Measurements from ENCODE around the gene JPH3.

The JPH3 gene

DNA sequence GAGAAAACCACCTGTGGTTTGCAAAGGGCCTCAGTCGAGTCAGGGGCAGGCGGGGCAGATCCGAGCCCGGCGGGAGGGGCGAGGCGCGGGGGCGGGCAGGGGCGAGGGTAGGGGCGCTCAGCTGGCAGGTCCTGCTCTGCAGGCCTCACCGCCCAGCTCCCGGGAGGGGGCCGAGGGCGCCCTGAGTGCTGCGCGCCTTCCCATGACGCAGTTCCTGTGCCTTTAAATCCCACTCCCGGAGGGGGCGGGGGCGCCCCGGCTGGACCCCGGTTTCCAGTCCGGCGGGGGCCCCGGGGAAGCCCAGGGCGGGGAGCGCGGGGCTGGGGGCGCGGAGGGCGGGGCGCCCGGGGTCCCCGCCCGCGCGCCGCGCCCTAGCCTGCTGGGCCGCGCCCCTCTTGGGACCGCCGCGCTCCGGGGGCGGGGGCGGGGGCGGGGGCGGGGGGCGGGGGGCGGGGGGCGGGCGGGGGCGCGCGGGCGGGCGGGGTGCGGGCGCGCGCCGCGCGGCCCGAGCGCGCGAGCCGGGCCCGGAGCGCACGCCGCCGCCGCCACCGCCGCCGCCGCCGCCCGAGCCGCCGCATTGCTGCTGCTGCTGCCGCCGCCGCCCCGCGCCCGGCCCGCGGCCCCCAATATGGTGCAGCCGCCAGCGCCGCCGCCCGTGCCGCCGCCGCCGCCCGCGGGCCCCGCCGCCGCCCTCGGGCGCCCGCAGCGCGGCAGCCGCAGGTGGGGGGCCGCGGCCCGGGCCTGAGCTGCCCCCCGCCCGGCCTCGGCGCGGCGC is at the start of gene JPH3:
TSS of gene JPH3 (plus strand) at position 508 of the 775 bp plus-strand sequence. CDS start 639 bp downstream, outside the sequence.
- DNase-seq: peak; percentile 55

DNA sequence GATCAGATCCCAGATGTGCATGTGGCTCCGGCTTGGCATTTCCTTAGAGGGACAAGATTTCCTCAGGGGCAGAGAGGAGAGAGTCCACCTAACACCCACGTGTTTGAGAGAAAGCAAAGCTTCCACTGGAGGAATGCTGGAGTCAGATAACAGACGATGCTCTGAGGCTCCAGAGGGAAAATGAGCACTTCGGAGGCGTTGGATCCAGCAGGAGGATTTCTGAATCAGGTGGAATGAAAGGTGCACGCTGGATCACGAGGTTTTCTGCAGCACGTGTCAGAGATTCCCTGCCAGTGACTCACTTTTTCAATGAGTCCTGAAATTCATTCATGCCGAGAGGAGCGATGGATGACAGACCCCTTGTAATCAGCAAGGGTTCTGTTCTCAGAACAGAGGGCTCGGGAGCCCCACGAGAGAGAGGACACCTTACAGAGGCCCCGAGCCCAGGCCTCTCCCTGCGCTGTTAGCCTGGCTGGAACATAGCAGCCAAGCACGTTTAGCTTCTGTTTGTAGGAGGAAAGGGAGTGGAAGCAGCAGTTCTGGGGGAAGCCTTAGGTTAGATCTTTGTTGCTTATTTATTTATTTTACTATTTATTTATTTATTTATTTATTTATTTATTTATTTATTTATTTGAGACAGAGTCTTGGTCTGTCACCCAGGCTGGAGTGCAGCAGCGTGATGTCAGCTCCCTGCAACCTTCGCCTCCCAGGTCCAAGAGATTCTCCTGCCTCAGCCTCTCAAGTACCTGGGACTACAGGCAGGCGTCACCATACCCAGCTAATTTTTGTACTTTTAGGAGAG is 49.3 kb upstream of the JPH3 start:
- DNase-seq: no peak

DNA sequence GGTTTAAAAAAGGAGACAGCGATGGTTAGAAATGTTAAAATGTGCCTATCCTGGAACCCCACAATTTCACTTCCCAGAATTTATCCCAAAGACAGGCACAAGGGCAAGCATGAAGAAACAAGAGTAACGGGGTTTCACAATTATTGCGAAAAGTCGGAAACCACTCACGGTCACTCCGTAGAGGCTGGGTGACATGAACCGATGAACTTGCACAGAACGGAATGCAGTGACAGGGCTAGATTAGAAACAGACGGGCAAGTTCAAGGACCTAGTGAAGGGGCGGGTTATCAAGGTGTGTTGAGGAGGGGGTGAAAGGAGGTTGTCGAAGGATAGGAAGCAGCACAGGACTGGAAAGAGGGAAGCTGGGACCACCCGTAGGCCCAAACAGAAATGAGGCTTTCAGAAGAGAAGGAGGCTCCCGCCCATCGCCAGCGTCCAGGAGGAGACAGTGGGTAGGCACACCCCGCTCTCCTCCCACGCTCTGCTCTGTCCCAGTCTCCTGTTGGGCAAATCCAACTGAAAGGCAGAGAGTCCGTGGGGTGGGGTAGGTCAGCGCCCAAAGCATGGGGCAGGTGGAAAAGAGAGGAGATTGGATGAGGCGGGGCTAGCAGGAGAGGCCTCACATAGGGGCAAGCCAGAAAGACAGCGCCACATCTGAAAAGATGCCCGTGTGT is 47.4 kb upstream of the JPH3 start:
- no peak for DNase-seq

DNA sequence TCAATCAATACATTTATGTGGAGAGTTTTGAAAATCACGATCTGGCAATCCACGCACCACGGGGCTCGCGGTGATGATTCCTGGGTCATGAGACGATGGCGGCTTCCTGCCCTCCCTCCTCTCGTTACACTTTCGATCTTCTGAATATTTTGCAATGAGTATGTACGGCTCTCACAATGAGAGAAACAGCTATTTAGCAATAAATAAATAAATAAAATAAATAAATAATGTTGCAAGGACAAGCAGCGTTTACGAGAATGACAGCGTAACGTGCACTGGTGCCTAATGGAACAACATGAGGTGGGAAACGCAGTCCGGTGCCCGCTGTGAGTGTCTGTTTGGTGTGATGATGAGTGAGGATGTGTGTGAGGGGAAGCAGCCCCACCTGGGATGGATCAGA is 46.7 kb upstream of the JPH3 start:
- DNase-seq: no peak

DNA sequence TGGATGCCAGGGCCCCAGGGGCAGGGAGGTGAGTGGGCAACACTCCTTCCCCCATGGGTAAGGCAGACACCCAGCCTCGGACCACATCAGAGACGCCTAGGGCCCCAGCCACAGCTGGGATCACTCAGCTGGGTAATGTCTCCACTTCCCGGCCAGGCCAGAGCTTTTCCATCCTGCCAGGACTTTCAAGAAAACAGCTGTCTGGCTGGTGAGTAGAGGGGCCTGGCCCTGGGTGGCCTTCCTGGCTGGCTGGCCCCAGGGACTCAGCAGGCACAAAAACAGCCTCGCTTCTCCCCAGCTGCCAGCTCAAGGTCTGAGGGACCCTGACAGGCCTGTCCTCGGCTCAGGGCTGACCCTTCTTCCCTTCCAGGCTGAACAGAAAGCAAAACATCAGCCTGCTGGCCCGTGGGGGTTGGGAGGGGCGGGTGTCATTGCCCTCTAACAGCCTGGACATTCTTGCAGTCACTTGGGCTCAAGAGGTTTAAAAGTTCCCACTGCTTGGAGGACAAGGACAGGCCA is 45.3 kb upstream of the JPH3 start:
- DNase-seq: no peak

DNA sequence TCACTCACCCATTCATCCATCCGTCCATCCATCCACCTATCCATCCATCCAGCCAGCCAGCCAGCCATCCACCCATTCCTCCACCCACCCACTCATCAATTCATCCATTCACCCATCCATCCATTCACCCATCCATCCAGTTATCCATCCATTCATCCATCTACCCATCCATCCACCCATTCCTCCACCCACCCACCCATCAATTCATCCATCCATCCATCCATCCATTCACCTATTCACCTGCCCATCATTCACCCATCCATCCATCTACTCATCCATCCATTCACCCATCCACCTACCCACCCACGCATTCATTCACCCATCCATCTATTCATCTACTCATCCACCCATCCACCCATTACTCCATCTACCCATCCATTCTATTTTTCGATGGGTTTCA is 43.6 kb upstream of the JPH3 start:
- DNase-seq: no peak

DNA sequence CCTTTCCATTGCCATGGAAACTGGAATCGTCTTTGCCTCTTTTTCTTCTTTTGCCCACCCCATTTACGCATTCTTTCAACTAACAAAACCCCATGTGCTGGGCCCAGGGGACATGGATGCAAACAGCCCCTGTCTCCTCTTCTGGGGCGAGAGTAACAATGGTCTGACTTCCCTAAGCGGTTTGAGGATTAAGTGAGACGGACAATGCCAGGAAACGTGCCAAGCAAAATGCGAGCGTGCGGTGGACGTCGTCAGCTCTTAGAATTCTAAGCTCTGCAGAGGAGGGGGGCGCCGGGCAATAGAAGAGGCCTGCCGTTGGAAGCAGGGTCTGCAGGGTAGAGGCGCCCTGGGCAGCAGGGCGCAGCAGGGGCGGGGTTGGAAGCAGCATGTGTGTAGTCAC is 42.4 kb upstream of the JPH3 start:
- DNase-seq: no peak

DNA sequence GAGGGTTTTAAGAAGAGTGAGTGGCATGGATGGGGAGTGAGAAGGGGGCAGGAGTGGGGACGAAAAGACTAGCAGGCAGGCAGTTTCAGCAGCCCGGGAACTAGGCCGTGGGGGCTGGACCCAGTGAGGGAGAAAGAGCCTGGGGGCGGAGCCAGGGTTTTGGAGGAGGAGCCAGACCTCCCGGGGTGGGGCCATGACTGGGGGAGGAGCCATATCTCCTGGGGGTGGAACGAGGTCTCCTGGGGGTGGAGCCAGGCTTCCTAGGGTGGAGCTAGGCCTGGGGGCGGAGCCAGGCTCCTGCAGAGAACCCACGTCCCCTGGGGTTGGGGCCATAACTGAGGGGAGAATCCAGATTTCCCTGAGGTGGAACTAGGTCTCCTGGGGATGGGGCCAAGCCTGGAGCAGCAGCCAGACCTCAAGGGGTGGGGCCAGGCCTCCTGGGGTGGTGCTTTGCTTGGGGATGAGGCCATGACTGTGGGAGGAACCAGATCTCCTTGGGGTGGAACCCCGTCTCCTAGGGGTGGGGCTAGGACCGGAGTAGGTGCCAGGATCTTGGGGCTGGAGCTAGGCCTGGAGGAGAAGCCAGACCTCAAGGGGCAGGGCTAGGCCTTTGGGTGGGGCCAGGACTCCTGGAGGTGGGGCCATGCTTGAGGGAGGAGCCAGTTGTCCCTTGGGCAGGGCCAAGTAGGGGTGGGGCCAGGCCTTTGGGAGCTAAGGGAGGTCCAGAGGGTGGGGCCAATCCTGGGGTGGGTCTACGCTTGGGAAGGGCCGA is 41.7 kb upstream of the JPH3 start:
- DNase-seq: peak; percentile 14

DNA sequence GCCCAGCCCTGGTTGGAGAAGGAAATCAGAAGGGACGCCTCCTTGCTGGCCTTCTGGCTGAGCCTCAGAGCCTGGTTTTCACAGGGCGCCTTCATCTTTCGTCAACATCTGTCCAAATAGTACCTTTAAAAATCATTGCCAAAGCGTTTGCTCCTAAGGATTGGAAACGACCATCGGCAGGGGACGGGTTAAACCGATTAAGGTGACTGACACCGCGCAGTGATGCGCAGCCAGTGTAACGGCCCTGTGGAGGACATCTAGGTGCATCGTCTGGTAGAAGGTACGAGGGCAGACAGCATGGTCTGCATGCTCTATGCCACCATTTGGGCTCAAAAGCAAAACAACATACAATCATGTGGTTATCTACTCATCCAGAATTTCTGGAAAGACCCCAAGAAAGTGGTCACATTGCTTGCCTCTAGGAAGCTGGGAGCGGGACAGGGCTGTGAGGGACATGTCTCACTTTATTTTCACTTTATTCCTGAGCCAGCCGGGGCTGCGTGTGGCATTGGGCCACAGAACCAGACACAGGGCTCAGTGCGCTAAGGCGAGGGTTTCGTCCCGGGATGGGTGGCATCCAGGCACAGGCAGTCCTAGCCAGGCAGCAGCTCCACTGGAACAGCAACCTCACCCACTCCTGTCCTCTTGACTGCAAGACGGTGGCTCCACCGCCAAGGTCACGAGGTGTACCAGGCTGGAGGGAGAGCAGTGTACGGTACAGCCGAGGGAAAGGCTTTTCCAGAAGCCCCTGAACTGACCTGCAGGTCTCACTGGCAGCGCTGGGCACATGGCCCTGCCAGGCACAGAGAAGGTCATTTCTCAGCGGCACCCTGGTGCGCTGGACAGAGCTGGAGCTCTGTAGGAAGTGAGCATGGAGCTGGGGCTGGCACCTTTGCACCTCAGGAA is 40.9 kb upstream of the JPH3 start:
- no peak for DNase-seq

DNA sequence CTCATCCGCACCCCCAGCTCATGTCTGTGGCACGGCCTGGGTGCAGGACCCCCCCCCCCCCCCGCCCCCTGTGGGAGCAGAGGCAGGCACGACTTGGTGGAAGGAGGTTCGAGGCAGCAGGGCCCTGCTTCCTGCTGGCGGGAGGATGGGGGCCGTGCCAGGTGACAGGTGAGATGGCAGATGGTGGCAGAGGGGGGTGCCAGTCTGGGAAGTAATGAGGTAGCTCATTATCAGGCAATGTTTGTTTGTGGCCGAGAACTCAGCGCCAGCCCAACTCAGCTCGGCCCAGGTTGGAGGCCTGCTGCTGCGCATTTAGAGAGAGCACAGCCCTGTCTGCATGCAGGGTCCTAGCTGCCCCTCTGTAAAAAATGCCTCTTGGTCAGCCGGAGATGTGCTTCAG is 40.1 kb upstream of the JPH3 start:
- peak; percentile 81 for DNase-seq

DNA sequence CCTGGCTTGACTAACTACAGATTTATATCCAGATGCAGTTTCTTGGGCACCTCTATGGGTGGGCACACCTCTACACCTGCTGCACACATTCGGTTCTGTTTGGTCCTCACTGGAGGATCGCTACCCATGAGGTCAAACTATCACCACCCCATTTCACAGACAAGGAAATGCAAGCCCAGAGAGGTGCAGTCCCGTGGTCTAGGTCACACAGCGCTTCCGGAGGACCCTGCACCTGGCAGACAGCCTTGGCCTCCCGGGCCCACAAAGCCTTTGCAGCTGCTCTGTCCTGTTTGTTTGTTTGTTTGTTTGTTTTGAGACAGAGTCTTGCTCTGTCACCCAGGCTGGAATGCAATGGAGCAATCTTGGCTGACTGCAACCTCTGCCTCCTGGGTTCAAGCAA is 39.3 kb upstream of the JPH3 start:
- no peak for DNase-seq

DNA sequence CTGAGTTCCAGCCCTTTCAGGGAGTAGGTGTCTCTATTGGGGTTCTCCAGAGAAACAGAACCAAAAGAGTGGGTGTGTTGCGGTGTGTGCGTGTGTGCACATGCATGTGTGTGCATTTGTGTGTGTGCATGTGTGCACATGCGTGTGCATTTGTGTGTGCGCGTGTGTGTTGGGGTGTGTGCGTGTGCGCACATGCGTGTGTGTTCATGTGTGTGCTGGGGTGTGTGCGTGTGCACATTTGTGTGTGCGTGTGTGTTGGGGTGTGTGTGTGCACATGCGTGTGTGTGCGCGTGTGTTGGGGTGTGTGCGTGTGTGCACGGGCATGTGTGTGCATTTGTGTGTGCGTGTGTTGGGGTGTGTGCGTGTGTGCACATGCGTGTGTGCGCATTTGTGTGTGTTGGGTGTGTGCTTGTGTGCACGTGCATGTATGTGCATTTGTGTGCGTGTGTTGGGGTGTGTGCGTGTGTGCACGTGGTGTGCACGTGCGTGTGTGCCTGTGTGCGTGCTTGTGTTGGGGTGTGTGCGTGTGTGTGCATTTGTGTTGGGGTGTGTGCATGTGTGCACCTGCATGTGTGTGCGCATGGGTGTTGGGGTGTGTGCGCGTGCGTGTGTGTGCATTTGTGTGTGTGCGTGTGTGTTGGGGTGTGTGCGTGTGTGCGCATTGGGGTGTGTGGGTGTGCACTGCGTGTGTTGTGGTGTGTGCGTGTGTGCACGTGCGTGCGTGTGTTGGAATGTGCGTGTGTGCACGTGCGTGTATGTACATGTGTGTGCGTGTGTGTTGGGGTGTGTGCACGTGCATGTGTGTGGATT is 38.4 kb upstream of the JPH3 start:
- DNase-seq: no peak

DNA sequence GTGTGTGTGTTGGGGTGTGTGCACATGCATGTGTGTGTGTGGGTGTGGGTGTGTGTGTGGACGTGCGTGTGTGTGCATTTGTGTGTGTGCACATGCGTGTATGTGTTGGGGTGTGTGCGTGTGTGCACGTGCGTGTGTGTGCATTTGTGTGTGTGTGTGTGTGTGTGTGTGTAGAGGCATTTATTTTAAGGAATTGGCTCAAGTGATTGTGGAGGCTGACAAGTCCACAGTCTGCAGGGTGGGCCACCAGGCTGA is 37.9 kb upstream of the JPH3 start:
- DNase-seq: no peak

DNA sequence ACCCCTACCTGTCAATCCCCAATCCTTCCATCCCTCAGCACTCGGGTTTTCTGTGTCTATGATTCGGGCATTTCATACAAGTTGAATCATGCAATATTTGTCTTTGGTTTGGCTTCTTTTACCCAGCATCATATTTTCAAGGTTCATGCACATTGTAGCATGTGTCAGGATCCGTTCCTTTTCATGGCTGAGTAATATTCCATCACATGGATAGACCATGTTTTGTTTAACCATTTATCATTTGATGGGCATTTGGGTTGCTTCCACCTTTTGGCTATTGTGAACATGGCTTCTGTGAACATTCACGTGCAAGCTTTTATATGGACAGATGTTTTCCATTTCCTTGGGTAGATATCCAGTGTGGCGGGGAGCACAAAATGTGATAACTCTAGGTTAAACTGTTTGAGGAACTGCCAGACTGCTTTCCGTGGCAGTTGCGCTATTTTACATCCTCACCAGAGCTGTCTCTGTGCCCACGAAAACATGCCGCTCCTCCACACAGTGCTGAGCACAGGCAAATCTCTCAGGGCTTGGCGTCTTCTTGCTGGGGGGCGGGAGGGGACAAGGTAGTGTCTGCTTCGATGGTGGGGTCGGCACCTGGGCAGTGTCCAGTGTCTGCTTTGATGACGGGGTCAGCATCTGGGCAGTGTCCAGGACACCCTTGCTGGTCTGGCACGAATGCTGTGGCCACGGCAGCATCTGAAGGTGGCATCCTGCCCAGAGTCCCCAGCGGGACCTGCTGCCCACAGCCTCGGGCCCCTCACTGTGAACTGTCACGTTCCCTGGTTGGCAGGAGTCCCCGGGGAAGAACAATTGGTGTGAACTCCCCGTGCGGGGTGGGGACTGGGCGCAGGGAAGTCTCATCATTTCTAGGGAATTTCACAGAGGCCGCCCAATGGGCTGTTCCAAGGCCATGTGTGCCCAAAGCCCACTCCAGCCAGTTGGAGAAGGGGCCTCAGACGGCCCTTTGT is 32.4 kb upstream of the JPH3 start:
- peak; percentile 67 for DNase-seq

DNA sequence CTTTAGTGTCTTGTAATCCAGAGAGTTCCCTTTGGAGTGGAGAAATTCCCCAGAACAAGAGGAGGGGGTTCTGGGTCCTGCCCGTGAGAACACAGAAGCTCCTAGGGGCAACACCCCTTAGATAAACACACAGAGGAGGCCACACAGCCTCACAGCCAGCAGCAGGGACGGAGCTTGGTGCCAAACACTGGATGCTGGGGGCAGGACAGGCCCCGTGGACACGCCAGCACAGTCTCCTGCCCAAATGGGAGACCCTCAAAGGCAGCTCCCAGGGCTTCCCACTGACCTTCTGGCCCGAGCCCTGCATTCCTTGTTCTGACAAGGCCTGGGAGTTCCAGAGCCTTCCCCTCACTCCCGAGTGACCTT is 31.8 kb upstream of the JPH3 start:
- DNase-seq: no peak

DNA sequence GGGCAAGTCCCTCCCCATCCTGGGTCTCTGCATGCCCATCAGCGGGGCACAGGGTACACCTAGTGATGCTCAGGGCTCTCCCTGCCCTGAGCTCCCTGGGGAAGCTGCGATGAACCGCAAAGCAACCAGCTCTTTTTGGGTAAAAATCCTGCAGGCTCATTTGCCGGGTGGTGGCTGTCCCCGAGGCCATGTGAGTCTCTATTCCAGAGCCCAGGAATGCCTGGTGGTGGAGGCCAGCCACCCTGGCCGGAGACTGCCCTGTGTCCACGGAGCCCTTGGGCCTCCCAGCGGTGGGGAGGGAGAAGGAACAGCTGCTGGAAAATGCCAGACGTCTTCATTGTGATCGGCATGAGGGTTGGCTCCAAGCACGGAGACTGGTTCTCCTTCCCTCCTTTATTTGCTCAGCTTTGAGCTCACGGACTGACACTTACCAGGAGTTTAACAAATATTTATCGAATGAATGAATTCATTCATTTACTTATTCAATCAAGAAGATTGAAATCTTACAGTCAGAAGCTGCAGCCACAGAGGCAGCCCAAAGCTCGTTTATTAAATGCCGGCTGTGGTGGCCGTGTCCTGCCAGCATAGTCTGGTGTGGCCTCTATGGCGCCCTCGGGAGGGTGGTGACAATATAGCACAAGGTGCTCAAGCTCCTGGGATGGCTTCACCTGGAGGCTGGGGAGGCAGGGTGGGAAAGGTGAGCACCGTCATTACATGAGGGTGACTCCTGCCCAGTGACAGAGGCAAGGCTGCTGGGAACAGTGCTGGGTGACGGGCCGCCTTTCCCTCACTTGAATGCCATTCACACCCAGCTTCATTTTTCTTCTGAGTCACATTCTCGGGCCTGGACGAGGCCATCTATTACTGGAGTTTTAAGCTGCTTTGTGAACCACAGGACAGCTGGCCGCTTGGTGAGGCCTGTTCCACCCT is 31.1 kb upstream of the JPH3 start:
- peak; percentile 44 for DNase-seq

DNA sequence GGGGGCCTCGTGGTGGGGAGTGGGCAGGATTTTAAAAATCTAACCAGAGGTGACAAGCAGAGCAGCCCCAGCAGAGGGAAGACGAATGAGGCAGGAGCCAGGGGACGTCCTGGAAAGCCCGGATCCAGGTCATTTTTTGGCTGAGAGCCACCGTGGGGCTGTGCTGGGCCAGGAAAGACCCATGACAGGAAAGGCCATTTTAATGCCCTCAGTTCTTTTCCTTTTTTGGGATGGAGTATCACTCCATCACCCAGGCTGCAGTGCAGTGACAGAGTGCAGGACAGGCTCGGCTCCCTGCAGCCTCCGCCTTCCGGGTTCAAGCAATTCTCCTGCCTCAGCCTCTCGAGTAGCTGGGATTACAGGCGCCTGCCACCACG is 30.5 kb upstream of the JPH3 start:
- no peak for DNase-seq

DNA sequence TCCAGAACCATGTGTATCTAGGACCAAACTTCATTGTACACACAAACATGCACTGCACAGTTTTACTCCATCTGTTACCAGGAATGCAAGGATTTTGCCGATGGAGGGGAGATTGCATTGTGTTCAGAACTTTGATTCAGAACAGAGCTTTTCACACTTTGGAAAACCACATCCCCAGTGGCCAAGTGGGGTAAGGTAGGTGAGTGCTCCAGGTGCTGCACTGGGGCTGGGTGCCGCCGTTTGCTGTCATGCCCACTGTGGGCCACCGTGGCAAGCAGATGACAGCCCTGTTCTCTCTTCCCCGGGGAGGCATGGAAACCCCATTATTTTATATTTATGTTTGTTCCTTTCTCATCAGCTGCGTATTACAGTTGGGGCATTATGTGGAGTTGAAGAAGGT is 29.3 kb upstream of the JPH3 start:
- DNase-seq: no peak

Data from COR-L47 (cell line).